Thyroid gland (tissue), 4 donors: ENCODE measurements around the gene RALGDS. TPM values are rescaled to one million over a fixed set of nuclear protein-coding genes. Genes with fewer than 3 reads are reported as not detected.
"Not testable (repeated sequence)": the region's sequence is repeated elsewhere in the genome, so short reads cannot be mapped to it uniquely, and the experiment has no call there.

Experiments used
- DNase-seq, 2 donors: peaks; one replicate each; pipeline ENCODE4 v3.0.0-alpha.2; 2019
- H3K27ac ChIP-seq, 3 donors: fragments of 200-600 bp; sonication (generic); 1 replicate in 2 of 3; 2 replicates in 1 of 3; pipeline ENCODE4 v1.5.1; 2016 to 2019; ENCODE audit warnings: mild to moderate bottlenecking in 1 of 3, moderate library complexity in 1 of 3
- H3K27me3 ChIP-seq: fragments of 200-600 bp; sonication (generic); one replicate; pipeline ENCODE4 v1.5.1; 2019
- H3K36me3 ChIP-seq, 2 donors: fragments of 200-600 bp; sonication (generic); one replicate each; pipeline ENCODE4 v1.5.1; 2016 to 2019
- H3K4me1 ChIP-seq, 2 donors: fragments of 200-600 bp; sonication (generic); one replicate each; pipeline ENCODE4 v1.5.1; 2017 to 2019
- H3K4me3 ChIP-seq, 3 donors: fragments of 200-600 bp; sonication (generic); replicated peaks in 1 of 3; 1 replicate in 2 of 3; 2 replicates in 1 of 3; pipeline ENCODE4 v1.5.1; 2016; ENCODE audit warnings: mild to moderate bottlenecking in 1 of 3
- H3K9me3 ChIP-seq: fragments of 200-600 bp; sonication (generic); one replicate; pipeline ENCODE4 v1.5.1; 2017
- CTCF ChIP-seq, 6 experiments: fragments of 200-600 bp in 3 of 6; fragments of 450-650 bp in 3 of 6; sonication (generic) in 3 of 6; IDR thresholded peaks; one replicate each; pipeline ENCODE4 v1.5.1; 2016 to 2019; ENCODE audit warnings: antibody characterized with exemption in 6 of 6, mild to moderate bottlenecking in 2 of 6, inconsistent platforms in 1 of 6, moderate library complexity in 1 of 6
- POLR2A ChIP-seq, 2 donors: fragments of 450-650 bp; IDR thresholded peaks; one replicate each; pipeline ENCODE4 v1.6.1; 2017; ENCODE audit warnings: antibody characterized with exemption in 2 of 2, mild to moderate bottlenecking in 2 of 2, moderate library complexity in 1 of 2
- WGBS, 2 donors: methylation state at CpG; one replicate each; pipeline ENCODE4 v1.1.5; 2017; 5-methylcytosine and 5-hydroxymethylcytosine counted together
- intact Hi-C: fragments of 100-400 bp; cut with DNase I; formaldehyde crosslinking; loops from one replicate; pipeline ENCODE4 v1.15.1; 2023
- total RNA-seq, 4 donors: library from RNA; depleted of rRNA; stranded (reverse); fragments of >200 nt; gene quantifications; one replicate each; pipeline ENCODE4 v1.2.3, GENCODE V29; 2016

The RALGDS gene
- total RNA-seq, 4 donors from 2014 or later = 32.2 to 55.3 (median 43.5) TPM

- H3K36me3 ChIP-seq = no peaks in the 10 kb centered on the region
- no peak overlapping the region for H3K4me3 ChIP-seq
- WGBS, 2 donors = 78% methylated on average over 9 to 12 of the region's 14 CpGs
- H3K27me3 ChIP-seq = no peaks in the 10 kb centered on the region
- no peak for TF ChIP-seq CTCF (IDR thresholded peaks at IDR 0.05)
- TF ChIP-seq POLR2A (IDR thresholded peaks at IDR 0.05) = no peak
- no peak for DNase-seq
- intact Hi-C loops = no loop called here
- H3K27ac ChIP-seq = no peak overlapping the region
- H3K9me3 ChIP-seq = no peaks in the 10 kb centered on the region
- H3K4me1 ChIP-seq = no peaks in the 10 kb centered on the region
Measured at GRCh38 chr9:133063500-133064231, 57.4 kb downstream of the RALGDS start.

- intact Hi-C loops = no loop called here
- TF ChIP-seq CTCF (IDR thresholded peaks at IDR 0.05) (no peak), POLR2A (IDR thresholded peaks at IDR 0.05) (no peak)
- Histone ChIP-seq H3K4me3 (no peak overlapping the region), H3K4me1 (no peaks in the 10 kb centered on the region), H3K27me3 (no peaks in the 10 kb centered on the region), H3K27ac (no peak overlapping the region), H3K36me3 (no peaks in the 10 kb centered on the region), H3K9me3 (no peaks in the 10 kb centered on the region)
- DNase-seq = no peak
- 93% methylated on average over 8 of the region's 8 CpGs; no CpG with 5 or more reads in 1 of the 2 donors for WGBS, 2 donors
Measured at GRCh38 chr9:133063159-133063499, 57.9 kb downstream of the RALGDS start.

GRCh38 chr9:133062569-133062968 is 58.5 kb downstream of the RALGDS start:
- H3K4me1 ChIP-seq, H3K4me3 ChIP-seq, H3K27ac ChIP-seq, H3K36me3 ChIP-seq, intact Hi-C loops, H3K9me3 ChIP-seq, H3K27me3 ChIP-seq, DNase-seq: not testable (repeated sequence)
- WGBS, 2 donors = 73 to 76% methylated on average over 6 to 7 of the region's 8 CpGs

GRCh38 chr9:133061764-133062145 is 59.3 kb downstream of the RALGDS start, which contains the start of gene CEL:
TSS of gene CEL (plus strand) at chr9:133061981. CDS start at chr9:133062003, 22 bp downstream.
- H3K4me3 ChIP-seq, H3K27me3 ChIP-seq, H3K36me3 ChIP-seq, H3K27ac ChIP-seq, intact Hi-C loops, DNase-seq, H3K4me1 ChIP-seq, H3K9me3 ChIP-seq: not testable (repeated sequence)
- WGBS, 2 donors = no CpG with 5 or more reads among the region's 9 CpGs

- H3K27me3 ChIP-seq, H3K27ac ChIP-seq, H3K4me1 ChIP-seq, H3K9me3 ChIP-seq, H3K4me3 ChIP-seq, intact Hi-C loops, DNase-seq: not testable (repeated sequence)
- 73 to 76% methylated on average over 10 to 11 of the region's 14 CpGs for WGBS, 2 donors
- H3K36me3 ChIP-seq = peaks cover 8 to 10% of the 10 kb centered on the region in 2 donors
Measured at GRCh38 chr9:133061019-133061763, 59.8 kb downstream of the RALGDS start.

- Histone ChIP-seq H3K27ac (no peak overlapping the region), H3K4me3 (no peak overlapping the region), H3K27me3 (no peaks in the 10 kb centered on the region), H3K36me3 (peaks cover 15 to 17% of the 10 kb centered on the region in 2 donors), H3K9me3 (no peaks in the 10 kb centered on the region), H3K4me1 (no peaks in the 10 kb centered on the region)
- intact Hi-C loops = no loop called here
- no peak for DNase-seq
- TF ChIP-seq POLR2A (IDR thresholded peaks at IDR 0.05) (no peak), CTCF (IDR thresholded peaks at IDR 0.05) (no peak)
- 69 to 71% methylated on average over 6 of the region's 6 CpGs for WGBS, 2 donors
Measured at GRCh38 chr9:133060417-133060841, 60.6 kb downstream of the RALGDS start.
